ENCODE measurements around the gene TMEM63C.
"Not testable (repeated sequence)": the region's sequence is repeated elsewhere in the genome, so short reads cannot be mapped to it uniquely, and the experiment has no call there.

TMEM63C gene

DNA sequence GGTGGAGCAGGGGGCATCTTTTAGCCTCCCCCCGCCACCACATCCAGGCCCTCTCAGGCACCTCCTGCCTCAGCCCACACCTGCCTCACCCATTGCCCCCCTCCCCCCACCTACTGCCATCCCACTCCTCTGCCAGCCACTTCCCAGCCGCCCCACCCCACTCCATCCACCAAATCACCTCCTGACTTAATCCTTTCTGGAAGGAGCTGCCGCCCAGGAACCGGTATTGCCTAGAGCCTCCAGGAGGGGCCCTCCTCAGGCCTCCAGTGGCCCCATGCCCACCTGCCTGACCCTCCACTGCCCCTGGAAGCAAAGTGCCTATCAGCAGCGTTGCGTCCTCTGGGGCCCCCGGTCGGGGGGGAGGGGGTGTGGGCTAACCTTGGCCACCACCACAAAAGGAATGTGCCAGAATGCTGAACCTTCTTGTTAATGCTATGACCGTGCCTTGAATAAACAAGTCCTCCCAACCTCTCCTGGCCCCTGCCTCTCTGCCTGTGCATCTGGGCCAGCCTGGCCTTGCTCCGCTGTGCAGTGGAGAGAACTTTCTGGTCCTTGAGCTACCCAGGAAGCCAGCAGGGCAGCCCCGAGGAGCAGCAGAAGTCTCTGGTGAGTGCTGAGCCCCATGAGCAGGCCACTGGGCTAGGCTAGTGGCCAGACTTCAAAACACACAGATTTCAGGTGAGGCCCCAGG is 77.6 kb downstream of the TMEM63C start:
- DNase-seq = no peak

DNA sequence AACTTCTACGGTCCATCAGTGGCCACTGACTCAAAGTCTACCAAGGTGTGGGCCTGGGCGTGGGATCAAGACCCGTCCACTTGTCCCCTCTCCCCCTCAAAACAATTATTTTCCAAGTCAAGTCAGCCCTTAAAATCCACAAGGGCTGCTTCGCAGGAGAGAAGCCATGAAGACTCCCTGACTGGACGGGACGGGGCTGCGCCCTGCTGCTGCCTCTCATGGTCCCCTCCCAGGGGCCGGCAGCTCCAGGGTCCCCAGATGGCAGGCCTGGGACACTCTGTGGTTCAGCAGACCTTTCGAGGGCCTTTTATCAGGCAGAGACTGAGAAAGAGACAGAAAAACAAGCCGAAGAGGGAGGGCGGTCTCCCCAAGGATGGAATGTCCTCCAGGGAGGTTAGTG is 78.6 kb downstream of the TMEM63C start:
- no peak for DNase-seq

DNA sequence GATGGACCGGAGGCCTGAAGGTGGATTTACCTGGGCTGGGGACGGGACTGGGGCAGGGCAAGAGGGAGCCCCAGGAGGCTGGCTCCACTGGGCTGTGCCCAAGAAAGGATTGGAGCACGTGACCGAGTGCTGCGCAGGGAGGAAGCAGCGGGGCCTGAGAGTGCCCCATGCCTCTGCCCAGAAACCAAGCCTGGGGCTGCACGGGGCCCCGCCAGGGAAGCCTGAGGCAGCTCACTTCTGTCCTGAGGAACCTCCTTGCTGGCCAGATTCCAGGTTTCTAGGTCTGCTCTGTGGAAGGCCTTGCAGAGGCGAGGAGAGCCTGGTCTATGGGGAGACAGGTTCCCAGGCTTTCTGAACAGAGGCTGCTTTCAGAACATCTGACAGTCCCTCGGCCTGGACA is 79.0 kb downstream of the TMEM63C start:
- no peak for DNase-seq

DNA sequence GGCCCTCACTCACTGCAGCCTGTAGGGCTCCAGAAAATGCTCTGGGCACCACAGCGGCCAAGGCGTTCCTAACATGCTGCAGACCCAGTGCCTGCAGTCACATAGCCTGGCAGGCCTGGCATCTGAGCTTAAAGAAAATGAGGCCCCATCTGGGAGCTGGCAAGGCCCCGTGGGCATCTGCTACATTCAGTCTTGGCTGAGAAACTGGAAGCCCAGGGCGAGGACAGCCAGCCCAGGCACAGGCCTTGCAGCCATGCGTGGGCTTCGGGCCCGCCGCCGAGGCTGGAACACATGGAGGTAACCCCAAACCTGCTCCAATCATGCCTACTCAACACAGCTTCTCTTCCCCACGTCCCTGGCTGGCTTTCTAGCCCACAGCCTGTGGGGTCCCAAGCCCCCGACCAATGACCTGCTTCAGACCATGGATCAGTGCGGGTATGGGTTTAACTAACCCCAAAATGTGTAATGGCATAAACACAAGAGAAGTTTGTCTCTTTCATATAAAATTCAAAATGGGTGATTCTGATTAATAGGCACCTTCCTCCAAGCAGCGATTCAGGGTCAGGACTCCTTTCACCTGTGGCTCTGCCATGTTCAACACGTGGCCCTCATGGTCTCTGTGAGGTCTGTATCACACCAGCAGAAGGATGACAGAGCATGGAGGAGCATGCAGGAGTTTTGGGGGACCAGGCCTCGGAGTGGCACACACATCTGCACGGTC is 83.0 kb downstream of the TMEM63C start:
- DNase-seq = no peak

DNA sequence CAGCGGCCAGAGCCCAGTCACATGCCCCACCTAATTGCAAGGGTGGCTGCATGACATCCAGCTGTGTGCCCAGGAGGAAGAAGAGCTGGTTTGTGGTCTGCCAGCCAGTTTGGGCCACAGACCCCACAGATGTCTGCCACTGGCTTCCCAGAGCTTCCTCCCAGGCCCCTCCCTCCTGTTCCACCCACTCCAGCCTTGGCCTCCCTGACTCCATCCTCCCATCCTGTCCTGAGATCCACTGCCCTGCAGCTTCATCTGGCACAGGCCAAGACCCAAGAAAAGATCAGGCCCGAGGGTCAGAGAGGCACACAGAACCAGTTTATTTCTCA is 83.6 kb downstream of the TMEM63C start:
- no peak for DNase-seq

DNA sequence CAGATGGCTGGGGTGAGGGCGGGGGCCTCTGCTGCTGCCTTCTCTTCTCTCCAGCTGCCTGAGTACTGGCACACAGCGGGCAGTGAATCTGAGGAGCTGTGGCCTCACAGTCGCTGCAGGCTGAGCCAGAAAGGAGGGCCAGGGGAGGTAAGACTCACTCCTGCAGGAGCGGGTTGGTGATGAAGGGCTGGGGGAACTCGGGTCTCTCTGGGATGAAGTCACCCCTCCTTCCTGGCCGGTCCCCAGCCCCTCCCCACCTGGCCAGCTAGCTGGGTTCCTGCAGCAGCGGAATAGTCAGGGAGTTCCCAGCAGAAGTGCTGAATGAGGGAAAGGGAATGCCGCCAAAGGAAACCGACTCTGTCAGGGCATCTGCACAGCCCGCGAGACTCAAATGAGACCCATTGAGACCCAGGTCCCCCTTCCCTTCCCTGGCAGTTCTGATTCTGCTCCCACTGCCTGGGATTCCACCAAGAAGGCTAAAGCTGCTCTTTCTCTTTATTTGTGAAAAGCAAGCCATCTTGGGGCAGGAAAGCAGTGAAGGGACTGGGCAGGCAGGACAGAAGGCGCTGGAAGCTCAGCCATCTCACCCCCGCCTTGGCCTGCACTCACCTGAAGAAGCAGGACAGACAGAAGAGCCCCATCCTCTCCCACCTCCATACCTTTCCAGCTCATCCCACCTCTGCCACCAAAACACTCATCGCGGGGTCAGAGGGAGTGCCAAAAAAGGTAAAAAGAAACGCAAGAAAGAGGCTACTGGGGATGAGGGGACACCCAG is 84.2 kb downstream of the TMEM63C start:
- DNase-seq = no peak

DNA sequence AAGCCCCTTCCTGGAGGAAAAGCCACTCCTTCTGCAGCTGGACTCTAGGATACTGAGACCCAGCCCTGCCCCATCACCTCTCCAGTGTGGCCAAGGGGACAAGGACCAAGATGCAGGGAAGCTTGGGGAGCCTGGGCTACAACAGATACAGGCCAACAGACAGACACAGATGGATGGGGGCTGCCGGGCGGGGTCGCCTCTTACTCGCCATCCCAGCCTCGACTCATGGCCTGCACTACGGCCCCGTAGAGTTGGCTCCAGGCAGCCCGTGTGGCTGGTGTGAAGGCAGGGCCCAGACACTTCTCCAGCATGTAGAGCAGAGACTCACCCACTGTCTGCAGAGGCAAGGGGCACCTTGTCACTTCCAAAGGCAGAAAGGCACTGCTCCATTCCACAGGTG is 84.7 kb downstream of the TMEM63C start:
- no peak for DNase-seq

DNA sequence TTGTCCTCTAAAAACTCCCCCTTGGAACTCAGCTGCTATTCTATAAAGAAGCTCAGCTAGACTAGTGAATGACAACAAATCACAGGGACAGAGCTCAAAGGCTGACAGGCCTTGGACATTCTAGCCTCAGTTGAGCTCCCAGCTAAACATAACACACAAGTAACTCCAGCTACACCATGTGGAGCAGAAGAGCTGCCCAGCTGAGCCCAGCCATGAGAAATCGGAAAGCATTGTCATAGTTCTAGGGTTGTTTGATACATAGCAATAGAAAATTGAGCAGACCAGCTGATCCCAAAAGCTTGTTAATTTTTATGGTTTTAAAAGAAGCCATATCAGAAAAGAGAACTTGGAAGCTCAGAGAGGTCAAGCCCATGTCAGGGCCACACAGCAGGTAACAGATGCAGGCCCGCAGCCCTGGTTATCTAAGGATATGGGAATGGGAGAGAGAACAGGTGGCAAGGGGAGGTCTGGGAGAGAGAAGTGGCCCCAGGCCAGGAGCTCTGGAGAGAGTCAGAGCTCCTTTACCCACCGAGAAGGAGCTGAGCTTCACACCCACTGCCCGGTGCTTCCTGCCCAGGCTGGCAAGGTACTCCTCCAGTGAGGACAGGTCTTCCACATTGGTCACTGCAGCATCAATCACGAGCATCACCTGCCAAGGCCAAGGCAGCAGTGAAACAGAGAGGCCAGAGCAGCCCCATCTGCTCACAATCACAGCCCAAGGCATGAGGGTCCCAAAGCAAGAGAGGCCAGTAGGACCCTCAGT is 86.5 kb downstream of the TMEM63C start:
- no peak for DNase-seq

DNA sequence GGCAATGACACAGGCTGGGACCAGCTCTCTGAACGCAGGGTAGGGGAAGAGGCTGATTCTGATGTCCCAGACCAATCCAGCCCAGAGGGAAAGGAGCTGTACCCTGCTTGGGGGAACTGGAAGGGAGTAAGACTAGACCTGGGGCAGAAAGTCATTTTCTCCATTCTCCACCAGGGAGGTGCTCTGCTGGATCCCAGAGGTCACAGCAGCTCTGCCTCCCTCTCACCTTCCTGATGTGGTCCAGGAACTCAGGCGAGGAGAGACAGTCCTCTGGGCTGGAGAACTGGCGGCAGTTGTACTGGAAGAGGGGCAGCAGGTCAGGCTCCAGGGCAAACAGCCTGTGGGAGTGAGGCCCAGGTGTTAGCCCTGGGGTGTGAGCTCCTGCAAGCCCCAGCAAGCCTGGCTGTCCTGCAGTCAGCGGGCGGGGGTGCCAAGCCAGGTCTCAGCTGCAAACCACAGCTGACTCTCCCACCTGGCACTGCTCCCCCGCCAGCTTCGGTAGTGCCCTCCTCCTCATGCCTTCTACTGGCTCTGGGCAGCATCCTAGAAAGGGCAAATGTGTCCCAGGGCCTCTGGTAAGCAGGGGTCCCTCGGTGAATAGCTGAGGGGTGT is 87.5 kb downstream of the TMEM63C start:
- DNase-seq = no peak

DNA sequence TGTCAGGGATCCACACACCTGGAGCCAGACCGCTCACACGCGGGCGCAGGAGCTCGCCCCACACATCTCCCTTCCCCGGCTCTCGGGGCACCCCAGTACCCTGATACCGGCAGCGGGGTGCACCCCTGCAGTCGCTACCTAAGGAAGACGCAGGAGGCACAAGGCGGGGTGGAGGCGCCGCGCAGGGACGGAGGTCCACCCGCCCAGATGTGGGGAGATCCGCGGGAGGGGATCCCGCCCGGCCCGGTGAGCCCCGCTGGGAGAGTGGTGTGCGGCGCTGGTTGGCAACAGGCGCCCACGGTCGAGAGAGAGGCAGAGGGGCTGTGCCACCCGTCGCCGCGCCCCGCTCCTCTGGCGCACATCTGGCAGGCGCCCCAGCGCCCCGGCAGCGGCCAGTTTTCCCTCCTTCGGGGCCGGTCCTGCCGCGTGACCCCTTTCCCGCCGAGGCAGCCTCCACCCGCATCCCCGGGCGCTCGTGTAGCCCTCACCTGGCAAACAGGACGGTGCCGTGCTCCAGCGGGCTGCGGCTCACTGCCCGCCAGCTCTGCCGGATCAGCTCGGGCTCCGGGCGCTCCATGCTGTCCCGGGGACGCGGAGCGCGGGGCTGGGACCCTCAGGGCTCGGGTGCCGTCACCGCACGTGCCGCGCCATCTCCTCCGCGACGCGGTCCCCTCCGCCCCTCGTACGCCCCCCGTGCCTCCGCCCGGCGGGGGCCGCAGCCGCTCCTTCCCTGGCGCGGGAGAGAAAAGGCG is 88.9 kb downstream of the TMEM63C start:
- no peak for DNase-seq

DNA sequence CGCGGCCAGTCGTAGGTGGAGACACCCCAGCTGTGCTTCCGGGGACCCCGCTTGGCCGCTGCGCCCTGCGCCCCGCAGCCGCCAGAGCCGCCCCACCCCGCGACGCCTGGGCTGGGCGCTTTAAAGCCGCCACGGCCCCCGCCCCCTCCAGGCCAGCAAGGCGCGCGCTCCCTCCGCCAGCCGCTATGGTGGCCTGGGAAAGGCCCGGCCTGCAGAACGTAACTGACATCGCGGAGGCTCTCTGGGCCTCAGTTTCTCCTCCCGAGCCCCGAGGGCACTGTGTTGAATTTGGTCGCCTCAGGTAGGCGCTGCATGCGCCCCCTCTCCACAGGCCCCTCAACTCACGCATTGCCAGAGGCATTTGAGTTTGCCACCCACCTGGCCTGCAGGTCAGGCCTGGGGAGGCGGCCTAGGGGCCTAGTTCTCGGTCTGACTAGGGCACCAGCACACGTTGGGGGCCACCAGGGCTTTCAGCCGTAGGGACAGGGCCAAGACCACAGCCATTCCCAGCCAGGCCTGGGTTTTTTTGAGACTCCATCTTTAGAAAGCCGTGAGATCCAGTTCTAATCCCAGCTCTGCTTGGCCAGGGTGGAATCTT is 89.6 kb downstream of the TMEM63C start, which contains the start of gene NGB:
TSS of gene NGB (minus strand) at position 94 of the 598 bp plus-strand sequence. CDS start 269 bp downstream, outside the sequence.
- DNase-seq = no peak

DNA sequence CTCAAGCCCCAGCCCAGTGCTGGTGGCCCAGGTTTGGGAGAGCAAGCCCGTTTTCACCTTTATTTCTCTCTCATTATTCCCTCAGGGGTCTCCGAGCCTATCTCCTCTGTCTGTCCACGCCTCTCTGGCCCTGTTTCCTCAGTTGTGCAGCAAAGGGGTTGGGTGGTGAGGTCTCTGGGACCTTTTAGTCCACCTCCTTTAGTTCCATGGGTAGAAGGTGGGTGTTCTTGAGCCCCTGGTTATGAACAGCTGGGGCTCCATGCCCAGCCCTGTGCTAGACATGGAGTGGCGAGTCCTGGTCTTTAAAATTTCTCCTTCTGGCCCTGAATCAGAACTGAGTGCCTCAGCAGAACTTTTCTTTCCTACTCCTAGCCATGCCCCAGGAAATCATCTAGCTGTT is 90.7 kb downstream of the TMEM63C start:
- no peak for DNase-seq

DNA sequence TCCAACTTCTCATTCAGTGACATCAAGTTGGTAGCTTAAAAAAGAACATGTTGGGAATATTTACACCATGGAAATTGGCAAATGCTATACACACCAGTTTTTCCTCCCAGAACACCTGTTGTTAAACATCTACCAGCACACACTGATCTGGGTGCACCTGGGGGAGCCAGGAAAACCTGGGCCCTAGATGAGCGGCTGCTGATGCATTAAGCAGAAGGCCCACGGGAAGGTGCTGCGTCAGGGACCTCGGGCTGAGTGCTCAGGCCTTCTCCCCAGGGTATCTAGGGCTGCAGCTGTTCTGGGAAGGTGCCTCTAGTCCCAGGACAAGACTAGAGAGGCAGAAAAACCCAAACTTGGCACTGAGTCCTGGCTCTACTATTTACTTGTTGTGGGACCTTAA is 92.2 kb downstream of the TMEM63C start:
- no peak for DNase-seq

DNA sequence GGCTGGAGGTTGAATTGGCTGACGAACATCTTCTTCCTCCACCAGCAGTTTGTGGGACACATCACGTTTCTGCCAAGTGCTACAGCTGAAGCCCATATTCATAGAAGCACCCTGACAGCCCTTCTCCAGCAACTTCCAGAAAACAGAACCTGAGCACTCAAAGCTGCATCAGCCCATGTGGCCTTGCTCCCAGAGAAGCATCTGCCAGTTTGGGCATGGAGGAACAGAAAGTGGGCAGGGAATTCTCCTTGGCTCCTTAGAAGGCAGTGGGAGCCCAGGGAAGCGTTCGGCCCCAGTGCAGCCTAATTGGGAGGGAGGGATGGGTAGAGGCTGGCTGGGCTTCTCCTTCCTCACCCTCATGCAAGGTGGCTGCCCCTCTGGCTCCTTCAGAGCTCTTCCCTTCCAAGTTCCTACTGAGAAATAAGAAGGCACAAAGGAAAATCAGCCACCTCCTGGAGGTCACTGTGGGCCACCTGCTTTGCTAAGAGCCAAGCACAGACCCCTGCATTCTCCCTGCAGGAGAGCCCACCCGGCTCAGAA is 93.5 kb downstream of the TMEM63C start:
- DNase-seq = no peak

DNA sequence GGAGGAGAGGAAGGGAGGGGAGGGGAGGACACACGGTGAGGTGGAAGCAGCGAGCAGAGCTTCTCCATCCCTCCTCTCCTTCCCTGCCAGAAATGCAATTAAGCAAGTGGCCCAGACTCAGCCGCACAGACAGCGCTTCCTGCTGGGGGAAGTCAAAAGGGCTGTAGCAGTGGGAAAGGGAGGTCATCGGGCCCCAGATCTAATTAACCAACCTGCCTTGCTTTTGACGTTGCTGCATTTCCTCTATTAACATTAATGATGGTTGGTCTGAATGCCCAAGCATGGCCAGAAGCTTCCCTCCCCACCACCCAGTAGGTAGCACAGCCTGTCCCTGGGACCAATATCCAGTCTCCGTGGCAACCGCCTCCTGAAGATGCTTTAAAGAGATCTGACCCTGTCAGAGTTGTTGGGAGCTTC is 94.0 kb downstream of the TMEM63C start:
- no peak for DNase-seq

DNA sequence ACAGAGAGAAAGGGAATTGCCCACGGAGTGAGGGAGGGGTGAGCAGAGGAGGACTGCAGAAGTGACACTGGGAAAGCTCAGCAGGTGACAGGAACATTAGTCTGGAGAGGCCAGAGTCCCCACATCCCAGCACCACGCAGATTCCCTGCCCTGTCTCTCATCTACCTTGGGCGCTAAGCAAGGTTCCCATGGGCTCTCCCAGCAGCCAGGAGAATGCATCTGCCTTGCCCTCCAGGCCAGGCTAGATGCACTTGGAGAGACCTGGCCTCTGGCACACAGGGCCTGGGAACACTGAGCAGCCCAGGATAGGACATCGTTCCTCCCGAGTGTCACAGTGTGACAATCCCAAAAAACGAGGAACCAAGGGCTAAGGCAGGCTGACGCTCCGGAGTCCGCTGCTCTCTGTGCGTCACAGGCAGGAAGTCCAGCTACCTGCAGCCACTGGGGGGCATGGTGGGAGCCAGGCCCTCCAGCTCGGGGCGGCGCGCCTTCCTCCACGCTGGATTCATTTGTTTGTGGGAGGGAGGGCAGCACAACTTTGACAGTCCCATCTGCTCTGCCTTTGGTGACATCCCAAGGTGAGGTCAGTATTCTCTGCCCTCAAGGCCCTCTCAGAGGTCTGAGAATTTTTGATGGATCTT is 94.8 kb downstream of the TMEM63C start:
- no peak for DNase-seq

DNA sequence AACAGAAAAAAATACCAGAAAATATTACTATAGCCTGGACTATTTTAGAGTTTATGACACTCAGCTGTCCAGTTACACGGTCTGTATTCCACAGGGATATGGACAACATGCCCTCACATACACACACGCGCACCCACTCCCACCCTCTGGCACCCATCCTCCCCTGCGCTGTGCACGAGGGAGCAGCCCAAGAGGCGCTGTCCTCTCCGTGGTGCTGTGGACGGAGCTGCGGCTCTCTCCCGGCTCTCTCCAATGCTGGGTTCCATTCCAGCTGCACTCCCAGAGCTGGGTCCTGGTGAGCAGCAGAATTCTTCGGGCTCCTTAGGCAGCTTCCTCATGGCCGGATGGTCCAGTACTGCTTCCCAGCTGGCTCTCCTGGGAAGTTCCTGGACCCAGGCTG is 95.4 kb downstream of the TMEM63C start:
- no peak for DNase-seq

DNA sequence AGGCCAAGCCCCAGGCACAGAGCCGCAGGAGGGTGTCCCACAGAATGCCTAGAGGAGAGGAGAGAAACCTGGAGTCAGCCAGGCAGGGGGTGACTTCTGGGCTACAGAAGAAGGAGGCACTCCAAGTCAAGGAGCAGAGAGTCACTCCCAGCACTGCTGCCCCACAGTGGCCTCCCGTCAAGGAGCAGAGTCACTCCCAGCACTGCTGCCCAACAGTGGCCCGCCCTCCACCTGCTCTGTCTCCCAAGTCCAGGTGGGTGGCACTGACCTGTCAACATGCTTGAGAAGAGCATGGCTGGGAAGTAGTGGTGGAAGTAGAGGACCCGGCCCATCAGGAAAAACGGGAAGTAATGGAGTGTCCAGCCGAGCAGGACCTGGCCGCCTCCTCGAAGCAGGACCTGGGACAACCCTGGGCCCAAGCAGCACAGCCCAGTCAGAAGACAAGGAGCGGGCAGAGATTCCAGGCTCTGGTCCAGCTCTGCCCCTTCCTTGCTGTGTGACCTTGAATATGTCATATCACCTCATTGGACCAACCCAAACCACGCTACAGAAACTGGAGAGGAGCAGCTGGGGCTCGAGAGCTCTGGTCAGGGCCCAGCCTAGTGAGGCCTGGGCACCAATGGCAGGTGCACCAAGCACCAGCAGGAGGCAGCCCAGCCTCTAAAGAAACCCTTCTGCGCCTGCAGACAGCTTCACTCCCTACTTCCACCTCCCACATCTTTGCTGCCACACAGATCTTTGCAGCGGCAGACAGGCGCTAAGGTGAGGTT is 97.0 kb downstream of the TMEM63C start:
- no peak for DNase-seq

DNA sequence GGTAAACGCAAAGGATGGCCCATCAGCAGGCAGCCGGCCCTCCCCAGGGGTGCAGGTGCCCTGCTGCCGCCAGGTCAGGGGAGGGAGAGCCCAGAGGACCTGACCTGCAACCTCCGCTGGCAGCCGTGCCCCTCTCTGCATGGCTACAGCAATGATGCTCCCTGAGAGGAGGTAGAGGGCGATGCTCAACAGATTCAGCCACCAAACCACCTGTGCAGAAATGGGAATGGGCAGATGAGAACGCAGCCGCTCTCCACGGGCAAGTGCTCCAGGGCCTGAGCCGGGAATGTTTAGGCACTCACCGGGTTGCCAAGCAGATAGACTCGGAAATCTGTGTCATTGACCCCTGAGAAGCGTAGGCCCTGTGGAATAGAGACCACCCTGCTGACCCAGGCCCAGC is 98.1 kb downstream of the TMEM63C start:
- no peak for DNase-seq

DNA sequence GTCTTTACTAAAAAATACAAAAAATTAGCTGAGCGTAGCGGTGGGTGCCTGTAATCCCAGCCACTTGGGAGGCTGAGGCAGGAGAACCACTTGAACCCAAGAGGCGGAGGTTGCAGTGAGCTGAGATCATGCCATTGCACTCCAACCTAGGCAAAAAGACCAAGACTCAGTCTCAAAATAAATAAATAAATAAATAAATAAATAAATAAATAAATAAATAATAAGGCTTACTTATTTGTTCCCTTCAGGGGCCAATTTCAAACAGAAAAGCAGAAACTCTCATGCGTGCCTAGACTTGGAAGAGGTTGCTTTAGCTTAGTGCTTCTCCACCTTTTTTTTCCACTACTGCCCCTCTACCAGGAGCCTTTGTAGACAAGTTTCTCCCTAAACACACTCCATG is 99.3 kb downstream of the TMEM63C start:
- not testable (repeated sequence) for DNase-seq
